Left renal cortex interstitium (tissue), 4 donors: ENCODE data around the gene ZNF883. TPM values are rescaled to one million over a fixed set of nuclear protein-coding genes. Genes with fewer than 3 reads are reported as not detected.
"Not testable (repeated sequence)": the region's sequence is repeated elsewhere in the genome, so short reads cannot be mapped to it uniquely, and the experiment has no call there.

Experiments
- DNase-seq, 4 donors: peaks; one replicate each; pipeline ENCODE4 v3.0.0-alpha.2; 2013; ENCODE audit warnings: low read depth in 4 of 4, low spot score in 2 of 4, missing footprints in 1 of 4
- polyA plus RNA-seq, 4 donors: library from polyadenylated mRNA; unstranded; fragments of 120-200 nt; gene quantifications; one replicate each; pipeline ENCODE4 v1.2.1, GENCODE V29; 2013; ENCODE audit not compliant: insufficient read length in 4 of 4

Gene ZNF883
- 10 to 100 TPM in 1 of 4 donors, 1 to 10 TPM in 3; 9.6 to 10.1 (median 9.9) TPM for polyA plus RNA-seq

DNA sequence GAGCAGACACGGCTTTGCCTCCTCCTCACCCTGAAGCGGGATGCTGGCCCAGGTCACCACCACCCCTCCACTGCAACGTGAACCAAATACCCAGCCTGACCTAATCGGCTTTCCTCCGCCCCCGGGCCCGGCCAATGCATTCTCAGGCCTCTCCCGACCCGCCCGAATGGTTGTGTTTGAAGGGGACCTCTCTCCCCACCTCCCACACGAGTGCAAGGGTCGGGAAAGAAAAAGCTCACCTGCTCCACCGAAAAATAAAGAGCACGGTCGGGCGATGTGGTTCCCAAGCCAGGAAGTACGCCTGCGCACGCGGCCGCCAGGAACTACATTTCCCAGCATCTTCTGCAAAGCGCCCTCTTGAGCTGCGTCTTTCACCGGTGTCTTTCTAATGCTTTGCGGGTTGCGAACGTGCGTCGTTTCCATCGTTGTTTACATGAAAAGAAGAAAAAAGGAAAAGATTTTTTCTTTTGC lies at the start of gene ZNF883:
TSS of gene ZNF883 (minus strand) at position 282 of the 471 bp plus-strand sequence.
- DNase-seq = peak; percentile 50 to 81 (median 62)

DNA sequence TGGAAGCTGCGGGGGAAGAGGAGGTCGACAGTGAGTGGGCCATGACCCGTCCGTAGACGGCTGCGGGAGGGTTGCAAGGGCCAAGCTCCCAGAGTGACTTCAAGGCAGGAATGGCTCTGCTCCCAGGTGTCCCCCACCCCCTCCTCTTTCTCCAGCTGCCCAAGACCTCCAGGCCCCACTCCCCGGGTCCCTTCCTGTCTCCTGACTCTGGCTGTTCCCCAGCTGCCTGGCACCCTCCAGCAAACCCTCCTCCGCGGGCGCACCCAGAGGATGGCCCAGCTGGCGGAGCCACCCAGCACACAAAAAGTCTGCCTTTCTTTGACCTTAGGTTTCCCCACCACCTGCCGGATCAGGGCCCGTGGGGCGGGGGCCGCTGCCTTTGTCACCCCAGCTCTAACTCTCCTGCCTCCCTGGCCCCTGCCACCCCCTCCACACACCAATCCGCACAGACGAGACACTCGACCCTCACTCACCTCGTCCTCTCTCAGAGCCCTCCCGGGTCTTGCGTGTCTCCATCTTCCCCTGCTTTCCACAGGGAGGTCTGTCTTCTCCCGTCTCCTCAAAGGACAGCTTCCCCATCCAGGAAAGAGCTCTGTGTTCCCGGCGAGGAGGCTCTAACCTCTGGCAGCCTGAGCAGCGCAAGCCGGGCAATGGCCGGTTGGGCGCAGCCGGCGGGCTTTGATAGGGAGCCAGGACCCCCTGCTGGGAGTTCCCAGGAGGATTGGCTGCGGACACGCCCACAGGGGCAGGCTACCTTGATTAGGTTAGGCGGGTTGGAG lies 49.3 kb upstream of the ZNF883 start:
- not testable (repeated sequence) for DNase-seq

DNA sequence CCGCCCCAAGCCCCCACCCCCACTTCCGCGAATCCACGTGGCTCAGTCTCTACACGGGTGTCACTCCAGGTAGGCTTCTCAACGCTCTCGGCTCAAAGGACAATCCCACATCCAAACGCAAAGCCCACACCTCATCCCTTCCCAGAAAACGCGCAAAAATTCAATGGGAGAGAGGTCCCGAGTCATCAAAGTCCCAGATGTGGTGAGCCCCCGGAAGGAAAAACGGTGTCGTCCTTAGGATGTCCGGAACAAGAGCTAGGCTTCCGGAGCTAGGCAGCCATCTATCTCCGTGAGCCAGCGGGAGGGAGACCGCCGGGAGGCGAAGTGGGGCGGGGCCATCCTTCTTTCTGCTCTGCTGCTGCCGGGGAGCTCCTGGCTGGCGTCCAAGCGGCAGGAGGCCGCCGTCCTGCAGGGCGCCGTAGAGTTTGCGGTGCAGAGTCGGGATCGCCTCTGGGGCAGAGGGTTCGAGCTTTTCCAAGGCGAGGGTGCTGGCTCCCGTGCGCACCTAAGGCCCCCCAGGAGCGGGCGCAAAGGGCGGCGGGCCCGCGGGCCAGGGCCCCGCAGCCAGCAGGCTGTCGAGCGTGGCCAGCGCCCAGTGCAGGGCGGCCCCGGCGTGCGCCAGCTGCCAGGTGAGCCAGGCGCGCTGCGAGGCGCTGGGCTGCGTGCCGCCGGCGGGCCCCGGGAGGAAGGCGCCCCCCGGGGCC lies 47.7 kb upstream of the ZNF883 start:
- DNase-seq = not testable (repeated sequence)

DNA sequence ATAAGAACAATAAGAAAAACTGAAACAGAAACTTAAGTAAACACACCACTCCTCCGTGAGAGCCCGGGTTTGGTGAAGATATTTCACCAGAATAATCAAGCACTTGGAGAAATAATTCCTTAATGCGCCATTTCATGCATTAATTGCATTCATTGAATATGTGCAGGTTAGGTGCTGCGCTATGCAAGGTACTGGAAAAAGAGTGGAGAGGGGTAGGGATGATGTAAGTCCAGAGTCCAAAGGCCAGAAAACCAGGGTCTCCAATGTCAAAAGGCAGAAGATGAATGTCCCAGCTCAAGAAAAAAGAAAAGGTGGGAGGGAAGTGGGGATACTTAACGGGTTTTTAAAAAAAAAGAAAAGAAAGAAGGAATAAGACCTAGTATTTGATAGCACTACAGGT lies 45.2 kb upstream of the ZNF883 start:
- no peak for DNase-seq

DNA sequence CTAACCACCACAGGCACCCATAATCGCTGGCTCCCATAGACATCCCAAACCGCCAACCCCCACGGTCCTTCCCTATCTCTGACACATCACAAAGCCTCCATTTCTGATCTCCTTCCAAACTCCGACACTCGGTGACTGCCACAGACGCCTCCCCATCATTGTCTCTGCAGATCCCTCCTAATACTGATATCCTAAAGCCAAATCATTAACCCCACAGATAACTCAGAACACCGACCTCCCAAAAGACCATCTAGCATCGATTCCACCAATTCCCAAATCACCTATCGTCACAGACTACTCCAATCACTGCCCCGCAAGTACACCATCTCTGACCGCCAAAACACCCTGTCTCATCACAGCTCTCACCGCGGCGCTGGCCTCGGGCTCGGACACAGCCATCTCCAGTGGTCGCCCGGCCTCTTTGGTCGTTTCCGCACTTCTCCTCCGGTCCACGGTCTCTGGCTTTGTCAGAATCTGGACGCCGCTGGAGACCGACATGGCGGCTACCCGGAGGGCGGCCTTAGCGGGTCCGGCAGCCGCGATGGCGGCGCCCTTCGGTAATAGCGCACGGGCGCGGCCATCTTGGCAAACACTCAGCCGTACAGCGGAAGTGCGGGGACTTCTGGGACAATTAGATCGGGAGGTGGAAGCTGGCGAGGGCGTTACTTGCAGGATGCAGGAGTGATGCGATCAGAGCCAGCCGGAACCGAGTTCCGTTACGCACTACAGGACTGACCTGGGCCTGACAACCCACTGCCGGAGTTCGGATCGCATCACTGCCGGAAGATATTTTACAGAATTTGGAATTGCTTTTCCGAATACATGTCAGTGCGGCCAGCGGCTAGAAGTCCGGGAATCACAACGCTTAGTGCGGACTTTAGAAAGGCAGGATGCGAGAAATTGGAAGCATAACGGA lies 44.5 kb upstream of the ZNF883 start, which contains the start of gene ZFP37:
TSS of gene ZFP37 (minus strand) at position 534 of the 916 bp plus-strand sequence. CDS start at position 498, 36 bp downstream.
- peak; percentile 86 to 94 (median 88) for DNase-seq

DNA sequence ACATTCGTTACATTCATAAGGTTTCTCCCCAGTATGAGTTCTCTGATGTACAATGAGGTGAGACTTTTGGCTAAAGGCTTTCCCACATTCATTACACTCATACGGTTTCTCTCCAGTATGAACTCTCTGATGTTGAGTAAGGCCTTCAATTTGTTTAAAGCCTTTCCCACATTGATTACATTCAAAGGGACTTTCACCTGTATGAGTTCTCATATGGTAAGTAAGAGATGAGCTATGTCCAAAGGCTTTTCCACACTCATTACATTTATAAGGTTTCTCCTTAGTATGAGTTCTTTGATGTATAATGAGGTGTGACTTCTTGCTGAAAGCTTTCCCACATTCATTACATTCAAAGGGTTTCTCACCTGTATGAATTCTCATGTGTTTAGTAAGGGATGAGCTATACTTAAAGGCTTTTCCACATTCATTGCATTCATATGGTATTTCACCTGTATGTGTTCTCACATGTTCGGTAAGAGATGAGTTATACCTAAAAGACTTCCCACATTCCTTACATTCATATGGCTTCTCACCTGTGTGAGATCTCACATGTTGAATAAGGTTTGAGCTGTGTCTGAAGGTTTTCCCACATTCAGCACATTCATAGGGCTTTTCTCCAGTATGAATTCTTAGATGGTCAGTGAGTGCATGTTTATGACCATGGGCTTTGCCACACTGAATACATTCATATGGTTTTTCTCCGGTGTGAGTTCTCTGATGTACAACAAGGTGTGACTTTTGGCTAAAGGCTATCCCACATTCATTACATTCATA lies 31.1 kb upstream of the ZNF883 start:
- no peak for DNase-seq

DNA sequence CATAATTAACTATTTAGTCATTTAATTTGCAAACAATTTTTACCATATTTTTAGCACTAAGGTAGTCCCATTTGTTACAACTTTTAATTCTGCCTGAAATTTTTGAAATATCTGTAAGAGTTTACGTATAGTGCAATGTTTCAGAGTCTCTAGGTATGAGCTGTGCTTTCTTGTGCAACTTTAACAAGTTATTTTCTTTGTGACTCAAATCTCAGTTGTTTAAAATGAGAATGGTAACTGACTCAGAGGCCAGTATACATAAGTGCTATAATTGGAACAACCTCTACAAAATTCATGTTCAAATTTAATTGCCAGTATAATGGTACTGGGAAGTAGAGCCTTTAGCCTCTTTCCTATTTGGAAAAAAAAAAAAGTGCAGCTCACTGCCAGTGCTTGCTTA lies 14.2 kb upstream of the ZNF883 start:
- DNase-seq = no peak

DNA sequence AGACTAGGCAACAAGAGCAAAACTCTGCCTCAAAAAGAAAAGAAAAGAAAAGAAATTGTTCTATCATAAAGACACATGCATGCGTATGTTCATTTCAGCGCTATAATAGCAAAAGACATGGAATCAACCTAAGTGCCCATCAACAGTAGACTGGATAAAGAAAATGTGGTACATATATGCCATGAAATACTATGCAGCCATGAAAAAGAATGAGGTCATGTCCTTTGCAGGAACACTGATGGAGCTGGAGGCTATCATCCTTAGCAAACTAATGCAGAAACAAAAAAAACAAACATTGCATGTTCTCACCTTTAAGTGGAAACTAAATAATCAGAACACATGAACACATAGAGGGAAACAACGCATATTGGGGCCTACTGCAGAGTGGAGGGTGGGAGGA lies 6.3 kb upstream of the ZNF883 start:
- no peak for DNase-seq

DNA sequence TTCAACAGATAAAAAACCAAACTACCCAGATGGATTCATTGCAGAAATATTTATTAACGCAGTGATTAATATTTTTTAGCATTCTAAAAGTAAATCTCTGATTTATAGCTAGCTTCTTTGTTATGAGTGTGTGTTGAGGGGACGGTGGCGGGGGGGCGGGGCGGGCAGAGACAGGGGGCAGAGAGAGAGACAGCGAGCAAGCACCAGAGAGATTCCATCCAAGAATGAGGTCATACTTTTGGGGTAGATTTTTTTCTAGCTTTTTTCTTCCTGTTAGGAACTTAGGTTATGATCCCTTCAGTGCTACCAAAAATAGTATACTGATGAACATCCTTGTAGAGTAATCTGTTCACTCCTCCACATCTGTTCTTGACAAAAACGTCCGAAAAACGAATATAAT lies 500 bp upstream of the ZNF883 start:
- DNase-seq = no peak

DNA sequence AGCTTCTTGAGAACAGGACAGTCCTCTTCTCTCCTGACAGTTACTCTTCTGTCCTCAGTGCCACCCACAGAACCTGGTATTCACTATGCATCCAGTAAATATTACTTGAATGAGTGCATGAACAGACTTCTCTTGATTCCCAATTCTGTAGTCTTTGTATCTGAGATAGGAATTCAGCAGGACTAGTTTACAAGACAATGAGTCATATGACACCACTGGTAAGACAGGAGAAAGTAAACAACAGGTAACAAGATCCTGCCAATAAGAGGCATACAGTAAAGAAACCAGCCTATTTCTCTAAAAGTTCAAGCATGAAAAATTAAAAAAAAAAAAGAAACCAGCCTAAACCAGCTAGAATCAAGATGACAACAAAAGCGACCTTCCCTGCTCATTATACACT lies 6.2 kb downstream of the ZNF883 start:
- DNase-seq = no peak

DNA sequence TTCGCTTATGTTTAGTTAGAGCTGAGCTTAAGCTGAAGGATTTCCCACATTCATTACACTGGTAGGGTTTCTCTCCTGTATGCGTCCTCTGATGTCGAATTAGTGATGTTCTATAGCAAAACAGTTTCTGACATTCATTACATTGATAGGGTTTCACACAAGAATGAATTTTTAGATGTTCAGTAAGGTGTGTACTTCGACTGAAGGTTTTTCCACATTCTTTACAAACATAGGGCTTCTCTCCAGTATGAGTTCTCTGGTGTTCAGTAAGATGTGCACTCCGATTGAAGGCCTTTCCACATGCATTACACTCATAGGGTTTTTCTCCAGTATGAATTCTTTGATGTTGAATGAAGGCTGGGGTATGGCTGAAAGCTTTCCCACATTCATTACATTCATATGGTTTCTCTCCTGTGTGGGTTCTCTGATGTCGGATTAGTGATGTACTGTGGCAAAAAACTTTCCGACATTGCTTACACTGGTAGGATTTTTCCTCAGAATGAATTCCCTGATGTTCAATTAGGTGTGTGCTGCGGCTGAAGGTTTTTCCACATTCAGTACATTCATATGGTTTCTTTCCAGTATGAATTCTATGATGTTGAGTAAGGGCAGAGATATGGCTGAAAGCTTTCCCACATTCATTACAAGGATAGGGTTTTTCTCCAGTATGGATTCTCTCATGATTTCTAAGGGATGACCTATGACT lies 14.6 kb downstream of the ZNF883 start:
- no peak for DNase-seq

DNA sequence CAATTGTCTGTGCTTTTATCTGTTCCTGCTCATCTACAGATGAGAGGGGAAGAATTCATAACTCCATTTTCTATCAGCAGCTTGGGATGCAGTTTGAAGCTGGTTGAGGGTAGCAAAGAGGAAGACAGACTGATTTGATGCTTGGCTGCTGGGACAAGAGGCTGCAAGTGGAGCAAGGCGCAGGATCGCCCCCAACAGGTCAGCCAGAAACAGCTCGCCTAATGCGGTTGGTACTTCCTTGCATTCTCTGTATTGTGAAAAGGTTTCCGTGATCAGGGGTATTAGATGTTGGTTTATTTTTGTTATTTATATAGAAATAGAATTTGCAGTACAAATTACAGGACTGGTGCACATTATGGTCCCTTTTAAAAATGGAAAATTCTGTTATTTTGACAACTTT lies 40.6 kb downstream of the ZNF883 start:
- DNase-seq = no peak

DNA sequence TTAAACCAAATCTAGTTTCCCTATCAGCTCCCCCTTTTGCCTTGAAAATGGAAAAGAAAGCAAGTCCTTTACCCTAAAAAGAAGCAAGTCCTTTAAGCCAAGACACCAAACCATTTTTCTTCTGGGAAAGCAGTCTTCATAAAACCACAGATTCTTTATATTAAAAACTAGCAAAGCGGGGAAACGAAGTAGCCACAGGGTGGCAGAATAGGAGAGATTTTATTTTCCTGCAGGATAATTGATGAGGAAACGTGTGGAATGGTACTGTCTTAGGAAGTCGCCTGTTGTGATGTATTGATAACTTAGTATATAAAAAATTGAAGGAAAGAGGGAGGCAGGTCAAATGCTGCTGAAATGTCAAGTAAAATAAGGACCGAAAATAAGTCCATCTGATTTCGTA lies 41.1 kb downstream of the ZNF883 start:
- DNase-seq = peak in 2 of 4 donors; percentile 3

DNA sequence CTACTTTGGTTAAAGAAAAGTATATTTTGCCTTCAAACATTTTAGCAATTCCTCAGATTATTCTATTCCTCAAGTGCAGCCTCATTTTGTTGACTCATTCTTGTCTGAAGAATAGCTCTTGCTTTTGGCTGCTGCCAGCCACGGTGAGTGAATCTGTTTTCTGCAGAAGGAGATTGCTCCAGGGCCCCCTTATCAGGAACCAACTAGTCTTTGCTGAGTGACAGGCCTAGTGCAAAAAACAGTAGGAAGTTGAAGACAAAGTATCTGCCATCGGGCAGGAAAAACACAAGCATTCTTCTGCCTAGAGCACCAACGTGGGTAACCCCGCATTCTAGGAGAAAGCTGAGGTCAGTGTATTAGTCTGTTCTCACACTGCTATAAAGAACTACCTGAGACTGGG lies 42.3 kb downstream of the ZNF883 start:
- no peak for DNase-seq

DNA sequence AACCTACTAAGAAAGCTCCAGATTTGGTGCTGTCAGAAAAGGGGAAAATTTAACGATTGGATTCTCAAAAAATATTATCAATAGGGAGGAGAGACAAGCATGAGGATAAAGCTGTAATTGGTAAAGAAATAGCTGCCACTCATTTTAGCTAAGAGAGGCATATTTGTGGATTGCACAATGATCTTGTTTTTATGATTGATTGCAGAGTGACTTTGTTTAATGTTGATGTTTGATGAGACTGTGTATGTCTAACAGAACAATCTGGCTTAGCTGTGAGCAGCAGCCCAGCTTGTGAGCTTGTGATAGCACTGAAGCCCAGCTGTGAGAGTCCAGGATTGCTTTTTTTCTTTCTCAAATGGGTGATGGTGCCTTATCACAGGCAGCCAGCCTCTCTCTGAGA lies 56.4 kb downstream of the ZNF883 start:
- DNase-seq = no peak

DNA sequence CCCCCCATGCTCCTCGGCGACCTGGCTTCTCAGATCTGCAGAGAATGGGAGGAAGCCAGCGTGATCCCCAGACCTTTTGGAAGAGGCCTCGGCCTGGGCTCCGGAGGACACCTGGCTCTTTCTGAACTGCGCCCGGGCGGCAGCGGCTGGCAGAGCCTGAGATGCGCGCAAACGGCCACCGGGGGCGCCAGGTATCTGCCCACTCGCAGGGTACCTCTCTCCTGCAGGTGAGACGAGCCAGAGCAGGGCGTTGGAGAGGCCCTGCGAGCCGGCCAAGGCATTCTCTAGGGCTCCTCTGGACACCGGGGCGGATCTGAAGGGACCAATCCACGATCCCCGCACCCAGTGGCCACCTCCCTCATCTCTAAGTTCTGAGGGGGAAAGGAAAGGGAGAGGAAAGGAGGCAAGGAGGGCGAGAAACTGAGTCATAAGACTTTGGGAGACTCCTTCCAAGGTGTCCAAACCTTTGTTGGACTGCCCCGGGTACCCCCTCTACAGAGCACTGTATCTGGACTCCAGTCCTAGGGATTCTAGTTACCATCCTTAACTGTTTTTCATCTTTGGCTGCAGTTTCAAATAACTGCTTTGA lies 66.3 kb downstream of the ZNF883 start:
- DNase-seq = no peak

DNA sequence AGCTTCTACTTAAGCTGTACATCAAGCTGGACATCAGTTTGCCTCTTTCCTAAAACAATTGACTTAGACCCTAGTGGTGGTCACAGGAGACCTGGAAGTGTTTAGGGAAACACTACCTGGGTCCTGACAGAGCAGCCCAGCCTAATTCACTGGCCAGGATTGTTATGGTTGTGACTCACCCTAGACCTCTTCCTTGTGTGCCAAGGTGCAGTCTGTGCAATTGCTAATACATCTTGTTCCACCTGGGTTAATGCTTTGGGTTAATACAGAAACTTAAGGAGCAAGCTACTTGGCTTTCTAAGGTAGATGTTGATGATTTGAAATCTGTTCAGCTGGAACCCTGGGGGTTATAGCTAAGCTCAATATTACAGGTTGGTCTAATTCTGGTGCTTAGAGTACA lies 72.6 kb downstream of the ZNF883 start:
- no peak for DNase-seq

DNA sequence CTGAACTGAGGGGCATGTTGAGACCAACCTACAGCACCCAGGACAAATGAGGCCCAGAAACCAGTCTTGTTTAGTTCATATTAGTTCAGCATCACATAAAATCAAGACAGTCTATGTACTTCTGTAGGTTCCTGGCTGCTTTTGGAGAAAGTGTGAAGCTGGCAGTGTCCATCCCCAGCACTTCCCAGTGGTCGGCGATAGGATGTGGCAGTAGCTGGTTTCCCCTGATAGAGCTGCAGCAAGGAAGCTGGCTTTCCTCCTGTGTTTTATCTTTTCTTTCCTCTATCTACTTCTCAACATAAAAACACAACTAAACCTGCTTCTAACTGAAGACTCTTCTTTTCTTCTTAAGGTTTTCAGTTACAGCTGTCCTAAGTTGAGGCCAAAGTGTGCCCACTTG lies 78.3 kb downstream of the ZNF883 start:
- no peak for DNase-seq

DNA sequence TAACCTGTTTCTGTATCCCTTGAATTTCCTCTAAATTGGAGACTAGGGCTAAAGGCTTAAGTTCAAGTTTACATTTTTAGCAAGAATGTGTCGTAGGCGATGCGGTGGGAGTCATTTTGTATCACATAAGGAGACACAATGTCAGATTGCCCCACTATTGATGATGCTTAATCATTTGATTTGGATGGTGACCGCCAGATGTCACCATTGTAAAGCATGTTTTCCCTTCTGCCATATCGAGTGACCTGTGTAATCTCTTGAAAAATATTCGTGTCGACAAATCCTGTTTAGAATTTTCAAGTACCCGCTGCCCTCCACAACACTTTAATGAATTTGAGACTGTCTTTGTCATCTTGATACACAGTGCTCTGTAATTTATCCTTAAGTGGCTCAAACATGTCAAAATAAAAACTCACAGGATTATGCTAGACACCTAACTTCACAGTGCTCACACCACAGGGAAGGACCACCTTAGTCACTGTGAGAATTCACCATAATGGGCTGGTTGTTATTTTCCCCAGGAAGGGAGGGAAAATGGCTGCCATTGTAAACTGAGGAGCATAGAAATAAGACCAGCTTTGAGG lies 86.8 kb downstream of the ZNF883 start:
- no peak for DNase-seq
